ENCODE measurements around the gene BRD2. TPM values are rescaled to one million over a fixed set of nuclear protein-coding genes. Genes with fewer than 3 reads are reported as not detected.
"Not testable (repeated sequence)": the region's sequence is repeated elsewhere in the genome, so short reads cannot be mapped to it uniquely, and the experiment has no call there.

Gene BRD2
- total and polyA plus RNA-seq, 11 donors: 56.8 to 107 (median 73.1) TPM

DNA sequence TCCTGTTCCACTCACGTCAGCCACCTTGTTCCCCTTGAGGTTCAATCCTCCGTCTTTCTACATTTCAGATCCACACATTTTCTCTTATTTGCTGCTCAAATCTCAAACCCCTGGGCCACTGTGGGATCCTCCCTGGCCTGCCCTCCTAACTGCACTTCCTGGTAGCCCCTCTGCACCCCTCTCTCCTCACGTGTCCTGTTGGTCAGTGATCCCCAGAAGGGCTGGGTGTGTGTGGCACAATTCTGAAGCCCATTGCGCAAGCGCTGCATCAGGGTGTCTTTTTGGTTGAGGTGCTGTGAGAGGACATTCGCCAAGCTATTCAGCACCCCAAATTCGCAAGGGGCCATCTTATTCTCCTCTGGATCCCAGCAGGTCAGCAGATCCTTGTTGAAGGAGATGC lies 29.9 kb upstream of the BRD2 start:
- peaks cover 0 to 87% (median 11%) of the 10 kb centered on the region in 12 donors for H3K4me1 ChIP-seq
- ATAC-seq: no peak

DNA sequence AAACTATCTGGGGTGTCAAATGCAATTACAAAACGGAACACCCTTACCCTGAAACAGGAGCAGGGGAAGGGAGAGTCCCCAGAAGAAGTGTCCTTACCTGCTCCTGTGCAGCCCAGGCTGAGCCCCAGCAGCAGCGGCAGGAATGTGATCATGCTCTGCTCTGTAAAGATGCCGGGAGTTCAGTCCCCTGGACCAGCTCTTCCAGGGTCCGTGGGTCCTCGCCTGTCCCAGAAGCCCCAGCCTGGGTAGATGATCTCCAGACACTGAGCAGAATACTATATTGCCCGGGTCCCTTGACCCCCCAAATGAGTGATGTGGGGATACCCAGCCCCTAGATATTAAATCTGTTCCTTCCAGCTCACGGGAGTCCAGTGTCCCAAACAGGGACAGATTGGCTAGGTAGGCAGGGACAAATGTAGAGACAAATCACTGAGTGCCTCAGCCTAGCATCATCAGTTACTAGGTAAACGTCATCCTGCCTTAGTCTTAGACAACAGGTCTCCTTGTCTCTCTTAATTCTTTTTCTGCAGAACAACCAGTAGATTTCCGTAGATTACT lies 27.7 kb upstream of the BRD2 start, which contains the start of gene HLA-DMB:
HLA-DMB (minus strand) TSS at position 373 of the 558 bp plus-strand sequence; CDS start at position 152, 221 bp downstream.
- DNase-seq: peak in 3 of 5 donors; percentile 37 to 80 (median 67)
- Histone ChIP-seq H3K9me3 (peaks cover 0 to 2% (median 0%) of the 10 kb centered on the region in 12 donors), H3K27ac (peak within 1 kb of the TSS; percentile 52 to 97 (median 86)), H3K27me3 (no peaks in the 10 kb centered on the region), H3K4me3 (peak within 1 kb of the TSS; percentile 22 to 75 (median 56)), H3K36me3 (peaks cover 0 to 28% (median 0%) of the 10 kb centered on the region in 9 donors), H3K4me1 (peaks cover 0 to 94% (median 11%) of the 10 kb centered on the region in 12 donors)
- intact Hi-C loops (cut with DNase I): loop anchor here in 2 of 10 donors (1.0 to 10.0 kb wide), 2 partner anchors 13 to 46 kb away; partner anchors contain the start of gene HLA-DMA (in 1 of the 2)
- peak; percentile 92 to 97 (median 96) for ATAC-seq
- WGBS, 4 donors: 15 to 32% (median 20%) methylated on average over 9 of the region's 9 CpGs
- peak in 1 of 2 donors; percentile 22 for TF ChIP-seq POLR2A (IDR thresholded peaks at IDR 0.05)
- TF ChIP-seq, protein P1, sequence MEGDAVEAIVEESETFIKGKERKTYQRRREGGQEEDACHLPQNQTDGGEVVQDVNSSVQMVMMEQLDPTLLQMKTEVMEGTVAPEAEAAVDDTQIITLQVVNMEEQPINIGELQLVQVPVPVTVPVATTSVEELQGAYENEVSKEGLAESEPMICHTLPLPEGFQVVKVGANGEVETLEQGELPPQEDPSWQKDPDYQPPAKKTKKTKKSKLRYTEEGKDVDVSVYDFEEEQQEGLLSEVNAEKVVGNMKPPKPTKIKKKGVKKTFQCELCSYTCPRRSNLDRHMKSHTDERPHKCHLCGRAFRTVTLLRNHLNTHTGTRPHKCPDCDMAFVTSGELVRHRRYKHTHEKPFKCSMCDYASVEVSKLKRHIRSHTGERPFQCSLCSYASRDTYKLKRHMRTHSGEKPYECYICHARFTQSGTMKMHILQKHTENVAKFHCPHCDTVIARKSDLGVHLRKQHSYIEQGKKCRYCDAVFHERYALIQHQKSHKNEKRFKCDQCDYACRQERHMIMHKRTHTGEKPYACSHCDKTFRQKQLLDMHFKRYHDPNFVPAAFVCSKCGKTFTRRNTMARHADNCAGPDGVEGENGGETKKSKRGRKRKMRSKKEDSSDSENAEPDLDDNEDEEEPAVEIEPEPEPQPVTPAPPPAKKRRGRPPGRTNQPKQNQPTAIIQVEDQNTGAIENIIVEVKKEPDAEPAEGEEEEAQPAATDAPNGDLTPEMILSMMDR (IDR thresholded peaks at IDR 0.05): no peak

More for the DNA sequence above, 29.9 kb upstream of the BRD2 start:
- WGBS, 4 donors: 87 to 93% (median 91%) methylated on average over 7 of the region's 7 CpGs
- H3K27me3 ChIP-seq: no peaks in the 10 kb centered on the region
- intact Hi-C loops (cut with DNase I): no loop called here
- no peaks in the 10 kb centered on the region for H3K9me3 ChIP-seq
- H3K36me3 ChIP-seq: peaks cover 0 to 48% (median 0%) of the 10 kb centered on the region in 9 donors
- peak overlapping the region in 1 of 12 donors; percentile 97 for H3K27ac ChIP-seq
- H3K4me3 ChIP-seq: peak overlapping the region in 2 of 12 donors; percentile 54 to 75
- TF ChIP-seq, protein P1 (IDR thresholded peaks at IDR 0.05): no peak
- TF ChIP-seq POLR2A (IDR thresholded peaks at IDR 0.05): no peak
- DNase-seq: no peak

DNA sequence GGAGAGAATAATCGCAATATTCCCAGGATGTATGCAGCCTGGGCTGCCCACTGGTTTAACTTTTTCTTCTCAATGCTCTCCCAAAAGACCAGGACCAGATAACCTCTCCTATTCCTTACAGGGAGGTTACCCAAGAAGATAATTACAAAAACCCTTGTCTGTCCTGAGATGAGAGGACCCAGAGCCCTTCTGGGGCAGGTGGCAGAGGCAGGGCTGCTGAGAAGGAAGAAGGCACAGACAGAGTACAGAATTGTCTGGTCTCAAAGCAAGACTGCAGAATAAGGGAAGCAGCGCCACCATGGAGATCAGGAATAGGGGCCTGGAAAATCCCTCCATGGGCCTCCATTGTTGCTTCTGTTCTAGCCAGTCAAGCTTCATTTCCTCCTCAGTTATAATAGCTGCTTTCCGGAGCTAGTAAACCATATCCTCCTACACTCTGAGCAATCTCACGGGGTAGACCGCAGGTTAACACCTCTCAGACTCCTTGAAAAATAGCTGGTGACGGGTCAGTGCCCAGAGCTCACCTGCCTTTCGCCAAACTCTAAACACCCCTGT lies 27.1 kb upstream of the BRD2 start:
- TF ChIP-seq, protein P1 (IDR thresholded peaks at IDR 0.05): no peak
- TF ChIP-seq POLR2A (IDR thresholded peaks at IDR 0.05): no peak
- Histone ChIP-seq H3K4me3 (peak overlapping the region in 7 of 12 donors; percentile 5 to 75 (median 58)), H3K36me3 (peaks cover 0 to 23% (median 0%) of the 10 kb centered on the region in 9 donors), H3K4me1 (peaks cover 0 to 94% (median 11%) of the 10 kb centered on the region in 12 donors), H3K9me3 (peaks cover 0 to 6% (median 0%) of the 10 kb centered on the region in 12 donors), H3K27ac (peak overlapping the region; percentile 47 to 97 (median 86)), H3K27me3 (no peaks in the 10 kb centered on the region)
- intact Hi-C loops (cut with DNase I): loop anchor here in 2 of 10 donors (1.0 to 10.0 kb wide), 2 partner anchors 12 to 46 kb away; partner anchors contain the start of gene HLA-DMA (in 1 of the 2)
- WGBS, 4 donors: 55 to 68% (median 63%) methylated on average over 7 of the region's 7 CpGs
- ATAC-seq (peak in 2 of 4 donors; percentile 14 to 71), DNase-seq (no peak)

DNA sequence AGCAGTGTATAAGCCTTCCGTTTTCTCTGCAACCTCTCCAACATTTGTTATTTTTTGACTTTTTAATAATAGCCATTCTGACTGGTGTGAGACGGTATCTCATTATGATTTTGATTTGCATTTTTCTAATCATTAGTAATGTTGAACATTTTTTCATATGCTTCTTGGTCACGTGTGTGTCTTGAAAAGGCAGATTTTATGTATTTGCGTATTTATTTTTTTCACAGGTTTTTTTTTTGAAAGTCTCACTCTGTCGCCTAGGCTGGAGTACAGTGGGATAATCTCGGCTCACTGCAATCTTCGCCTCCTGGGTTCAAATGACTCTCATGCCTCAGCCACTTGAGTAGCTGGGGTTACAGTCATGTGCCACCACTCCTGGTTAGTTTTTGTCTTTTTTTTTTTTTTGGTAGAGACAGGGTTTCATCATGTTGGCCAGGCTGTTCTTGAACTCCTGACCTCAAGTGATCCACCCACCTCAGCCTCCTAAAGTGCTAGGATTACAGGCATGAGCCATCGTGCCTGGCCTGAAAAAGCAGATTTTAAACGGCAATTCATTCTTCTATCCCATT lies 25.8 kb upstream of the BRD2 start:
- not testable (repeated sequence) for H3K27me3 ChIP-seq

More for the DNA sequence above, 25.8 kb upstream of the BRD2 start:
- Histone ChIP-seq H3K4me1 (peaks cover 0 to 86% (median 11%) of the 10 kb centered on the region in 12 donors), H3K27ac (peak overlapping the region in 1 of 12 donors; percentile 97), H3K36me3 (peaks cover 0 to 11% (median 0%) of the 10 kb centered on the region in 9 donors)
- not testable (repeated sequence) for H3K9me3 ChIP-seq, DNase-seq, H3K4me3 ChIP-seq, ATAC-seq
- 82 to 92% (median 90%) methylated on average over 9 of the region's 9 CpGs for WGBS, 4 donors
- intact Hi-C loops (cut with DNase I): loop anchor here in 1 of 10 donors (10.0 kb wide), 1 partner anchor 48 kb away; no protein-coding TSS in a partner anchor

Data from heart left ventricle (tissue), 16 donors.